Neuronal stem cell (in vitro differentiated cells): ENCODE data around the gene SPSB1.

Experiments used
- DNase-seq: peaks from one replicate; pipeline ENCODE4 v3.0.0-alpha.2; 2013; ENCODE audit warnings: low spot score
- H2AFZ ChIP-seq: one replicate; pipeline ENCODE4 v1.6.1; 2013; ENCODE audit warnings: mild to moderate bottlenecking, low read length, inconsistent platforms
- H2AK5ac ChIP-seq: 2 replicates; pipeline ENCODE4 v1.6.1; 2013; ENCODE audit warnings: low read depth, mild to moderate bottlenecking, inconsistent platforms, low read length, moderate library complexity, mixed read lengths
- H2BK120ac ChIP-seq: 2 replicates; pipeline ENCODE4 v1.6.1; 2013; ENCODE audit warnings: low read depth, mild to moderate bottlenecking, inconsistent platforms, low read length, moderate library complexity, mixed read lengths
- H2BK12ac ChIP-seq: one replicate; pipeline ENCODE4 v1.6.1; 2013; ENCODE audit warnings: low read length, inconsistent platforms
- H2BK15ac ChIP-seq: 2 replicates; pipeline ENCODE4 v1.6.1; 2013; ENCODE audit warnings: mild to moderate bottlenecking, low read length, inconsistent platforms, mixed read lengths
- H2BK5ac ChIP-seq: one replicate; pipeline ENCODE4 v1.6.1; 2013; ENCODE audit warnings: inconsistent platforms, mild to moderate bottlenecking, low read length, moderate library complexity
- H3K14ac ChIP-seq: one replicate; pipeline ENCODE4 v1.6.1; 2013; ENCODE audit warnings: low read length, inconsistent platforms
- H3K18ac ChIP-seq: 2 replicates; pipeline ENCODE4 v1.6.1; 2013; ENCODE audit warnings: low read length, inconsistent platforms
- H3K23ac ChIP-seq: 2 replicates; pipeline ENCODE4 v1.6.1; 2013; ENCODE audit warnings: low read depth, mild to moderate bottlenecking, mixed read lengths, low read length, inconsistent platforms; ENCODE audit not compliant: poor library complexity
- H3K27ac ChIP-seq: replicated peaks from 3 replicates; pipeline ENCODE4 v1.5.1; 2013; ENCODE audit warnings: low read length, inconsistent platforms
- H3K27me3 ChIP-seq, 3 experiments: 2 replicates each; pipeline ENCODE4 v1.6.1; 2013; ENCODE audit warnings: low read length in 3 of 3, mild to moderate bottlenecking in 2 of 3, inconsistent platforms in 1 of 3, low read depth in 1 of 3, mixed read lengths in 1 of 3, moderate library complexity in 1 of 3; ENCODE audit not compliant: control insufficient read depth in 3 of 3, insufficient read depth in 3 of 3
- H3K36me3 ChIP-seq, 2 donors: replicated peaks in 1 of 2; 2 replicates each; pipeline ENCODE4 v1.6.1; 2013; ENCODE audit warnings: low read length in 2 of 2; ENCODE audit not compliant: control insufficient read depth in 2 of 2, insufficient read depth in 2 of 2
- H3K4ac ChIP-seq: 2 replicates; pipeline ENCODE4 v1.6.1; 2013; ENCODE audit warnings: inconsistent platforms, mild to moderate bottlenecking, low read length, moderate library complexity
- H3K4me1 ChIP-seq, 2 donors: 1 replicate in 1 of 2; 2 replicates in 1 of 2; pipeline ENCODE4 v1.6.1; 2013; ENCODE audit warnings: low read length in 2 of 2, low read depth in 1 of 2; ENCODE audit not compliant: control insufficient read depth in 2 of 2, insufficient read depth in 1 of 2
- H3K4me2 ChIP-seq: one replicate; pipeline ENCODE4 v1.6.1; 2013; ENCODE audit warnings: mild to moderate bottlenecking, low read length, inconsistent platforms; ENCODE audit not compliant: insufficient read depth, poor library complexity, severe bottlenecking
- H3K4me3 ChIP-seq, 2 donors: 2 replicates each; pipeline ENCODE4 v1.5.1; 2013; ENCODE audit warnings: low read length in 2 of 2, mild to moderate bottlenecking in 2 of 2, inconsistent platforms in 1 of 2, moderate library complexity in 1 of 2
- H3K79me1 ChIP-seq: one replicate; pipeline ENCODE4 v1.6.1; 2013; ENCODE audit warnings: low read depth, mild to moderate bottlenecking, inconsistent platforms, low read length, moderate library complexity
- H3K9ac ChIP-seq: one replicate; pipeline ENCODE4 v1.6.1; 2013; ENCODE audit warnings: mild to moderate bottlenecking, low read depth, low read length, inconsistent platforms; ENCODE audit not compliant: poor library complexity
- H3K9me3 ChIP-seq, 2 donors: replicated peaks in 1 of 2; 2 replicates each; pipeline versions ENCODE3 to v1.6.1; 2013; ENCODE audit warnings: low read length in 2 of 2, mild to moderate bottlenecking in 2 of 2, inconsistent platforms in 1 of 2, low read depth in 1 of 2, mixed read lengths in 1 of 2, moderate library complexity in 1 of 2; ENCODE audit not compliant: control insufficient read depth in 2 of 2, insufficient read depth in 1 of 2
- H4K8ac ChIP-seq: one replicate; pipeline ENCODE4 v1.6.1; 2013; ENCODE audit warnings: low read depth, mild to moderate bottlenecking, inconsistent platforms, low read length, moderate library complexity
- H4K91ac ChIP-seq: one replicate; pipeline ENCODE4 v1.6.1; 2013; ENCODE audit warnings: low read length, low read depth, mild to moderate bottlenecking, inconsistent platforms; ENCODE audit not compliant: poor library complexity
- WGBS, 2 donors: extraction: QIAGEN DNeasy Blood & Tissue Kit; methylation state at CpG; one replicate each; pipeline ENCODE4 v1.1.7; 2013; ENCODE audit warnings: missing lambda C conversion rate in 2 of 2, mixed read lengths in 1 of 2; ENCODE audit not compliant: insufficient read length in 2 of 2, insufficient replicate concordance in 1 of 2; ENCODE audit errors: extremely low coverage in 2 of 2; 5-methylcytosine and 5-hydroxymethylcytosine counted together

Gene SPSB1

DNA sequence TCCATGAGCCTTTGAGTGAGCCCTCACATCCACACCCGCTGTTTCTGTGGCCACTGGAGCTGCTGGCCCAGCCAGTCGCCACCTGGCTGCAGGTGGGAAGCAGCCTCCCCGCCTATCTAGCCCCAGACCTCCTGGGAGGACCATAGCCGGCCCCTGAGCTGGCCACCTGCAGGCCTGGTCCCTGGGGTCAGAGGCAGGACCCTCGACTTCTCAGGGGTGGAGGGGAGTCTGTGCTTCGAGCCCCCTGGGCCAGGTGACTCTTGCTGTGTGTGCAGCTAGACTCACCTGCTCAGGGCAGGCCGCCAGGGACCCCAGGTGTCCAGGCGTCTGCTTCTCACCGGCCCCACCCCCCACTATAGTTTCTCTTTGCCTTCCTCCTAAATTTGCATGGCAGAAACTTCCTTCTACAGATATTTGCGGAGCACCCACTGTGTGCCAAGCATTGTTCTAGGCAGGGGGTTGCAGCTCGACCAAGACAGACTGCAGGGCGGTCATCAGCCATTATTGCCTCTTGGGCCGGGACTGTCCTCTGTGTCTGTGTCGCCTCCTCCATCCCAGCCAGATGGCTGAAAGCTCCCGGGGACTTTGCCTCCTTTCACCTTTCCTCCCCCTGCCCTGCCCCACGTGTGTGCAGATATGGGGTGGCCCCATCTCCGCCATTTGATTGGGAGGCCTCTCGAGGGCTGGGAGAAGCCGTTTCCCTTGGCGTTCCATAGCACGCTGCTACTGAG lies 27.3 kb downstream of the SPSB1 start:
- peak overlapping the region; percentile 52 for H3K18ac ChIP-seq
- peak overlapping the region; percentile 3 for H2AFZ ChIP-seq
- no peak overlapping the region for H2BK12ac ChIP-seq
- H4K91ac ChIP-seq = no peak overlapping the region
- H3K4me1 ChIP-seq = peaks cover 3 to 23% of the 10 kb centered on the region in 2 donors
- H4K8ac ChIP-seq = no peak overlapping the region
- no peak overlapping the region for H3K27ac ChIP-seq
- peak overlapping the region; percentile 13 for H3K4me2 ChIP-seq
- WGBS, 2 donors = no CpG with 5 or more reads among the region's 21 CpGs
- H3K79me1 ChIP-seq = no peaks in the 10 kb centered on the region
- H3K9me3 ChIP-seq = no peaks in the 10 kb centered on the region
- H2BK15ac ChIP-seq = no peak overlapping the region
- DNase-seq = no peak
- no peak overlapping the region for H3K4ac ChIP-seq
- H2BK120ac ChIP-seq = peak overlapping the region; percentile 39
- H3K9ac ChIP-seq = peak overlapping the region; percentile 63
- no peak overlapping the region for H3K23ac ChIP-seq
- peak overlapping the region; percentile 59 for H3K14ac ChIP-seq
- peak overlapping the region; percentile 20 for H2AK5ac ChIP-seq
- no peaks in the 10 kb centered on the region for H3K36me3 ChIP-seq
- no peak overlapping the region for H3K4me3 ChIP-seq
- peaks cover 0 to 66% (median 0%) of the 10 kb centered on the region in 3 experiments for H3K27me3 ChIP-seq
- H2BK5ac ChIP-seq = no peak overlapping the region

DNA sequence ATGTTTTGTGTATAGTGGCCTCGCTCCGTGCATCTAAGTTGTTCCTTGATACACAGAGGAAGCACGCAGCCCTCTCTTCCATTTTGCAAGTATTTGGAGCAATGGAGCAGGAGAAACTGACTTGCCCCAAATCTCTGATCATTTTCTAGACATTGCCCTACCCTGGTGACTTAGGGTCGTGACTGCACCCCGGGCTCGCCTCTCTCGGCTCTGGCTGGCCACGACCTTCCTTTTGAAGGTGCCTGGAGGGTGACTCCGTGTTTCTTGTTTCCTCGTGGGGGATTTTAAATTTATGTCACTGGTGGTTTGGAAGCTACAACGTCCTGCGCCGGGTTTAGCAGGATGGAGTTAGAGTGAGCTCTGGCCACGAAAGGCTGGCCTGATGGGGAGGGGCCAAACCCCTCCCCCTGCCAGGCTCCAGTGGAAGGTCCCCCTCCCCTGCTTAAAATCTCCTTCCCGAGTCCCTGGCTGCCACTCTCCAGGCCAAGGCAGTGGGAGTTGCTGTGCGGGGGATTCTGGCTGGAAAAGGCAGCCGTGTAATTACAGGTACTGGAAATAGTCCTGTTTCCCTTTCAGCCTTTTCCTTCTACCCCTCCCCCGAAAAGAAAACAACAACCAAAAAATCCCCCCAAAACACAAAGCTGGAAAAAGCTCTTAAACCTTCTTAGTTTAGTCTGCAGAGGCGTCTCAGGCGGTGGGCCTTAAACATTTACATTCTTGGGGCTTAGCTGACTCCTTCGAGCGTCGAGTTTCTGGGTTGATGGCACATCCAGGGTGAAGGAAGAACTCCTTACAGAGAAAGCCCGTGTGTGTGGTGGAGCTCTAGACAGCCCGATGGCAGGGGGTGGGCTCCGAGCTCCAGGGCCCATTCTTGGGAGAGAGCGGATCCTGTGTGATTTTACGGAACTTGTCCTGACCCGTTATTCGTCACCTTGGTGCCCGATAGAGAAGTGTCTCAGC lies 28.1 kb downstream of the SPSB1 start:
- no peak overlapping the region for H2BK12ac ChIP-seq
- no peak overlapping the region for H3K23ac ChIP-seq
- H3K18ac ChIP-seq = peak overlapping the region; percentile 92
- WGBS, 2 donors = no CpG with 5 or more reads among the region's 31 CpGs
- no peak overlapping the region for H4K91ac ChIP-seq
- H2BK5ac ChIP-seq = no peak overlapping the region
- H3K4me2 ChIP-seq = peak overlapping the region; percentile 13
- H3K14ac ChIP-seq = no peak overlapping the region
- H3K9ac ChIP-seq = peak overlapping the region; percentile 63
- no peak overlapping the region for H3K4ac ChIP-seq
- no peak overlapping the region for H4K8ac ChIP-seq
- H2AFZ ChIP-seq = peak overlapping the region; percentile 3
- DNase-seq = no peak
- peaks cover 0 to 67% (median 0%) of the 10 kb centered on the region in 3 experiments for H3K27me3 ChIP-seq
- no peaks in the 10 kb centered on the region for H3K79me1 ChIP-seq
- H2BK120ac ChIP-seq = no peak overlapping the region
- no peaks in the 10 kb centered on the region for H3K36me3 ChIP-seq
- no peak overlapping the region for H3K4me3 ChIP-seq
- no peak overlapping the region for H3K27ac ChIP-seq
- H3K4me1 ChIP-seq = peaks cover 3 to 23% of the 10 kb centered on the region in 2 donors
- H2AK5ac ChIP-seq = peak overlapping the region; percentile 32
- no peak overlapping the region for H2BK15ac ChIP-seq
- no peaks in the 10 kb centered on the region for H3K9me3 ChIP-seq

DNA sequence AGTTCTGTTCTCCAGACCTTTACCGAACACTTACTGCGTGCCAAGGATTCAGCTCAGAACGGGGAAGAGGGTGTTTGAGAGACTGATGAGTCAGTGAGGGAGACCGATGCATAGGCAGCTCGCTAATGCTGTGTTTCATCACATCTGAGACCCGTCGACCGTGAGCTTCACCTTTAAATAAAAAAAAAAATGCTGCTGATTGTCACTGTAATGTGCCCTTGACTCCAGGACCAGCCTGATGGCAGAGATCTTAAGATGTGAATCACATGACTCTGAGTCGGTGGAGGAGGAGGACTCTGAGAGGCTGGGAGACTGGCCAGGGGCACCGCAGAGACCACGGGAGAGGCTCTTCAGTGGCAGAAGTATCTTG lies 28.8 kb downstream of the SPSB1 start:
- no peak overlapping the region for H3K18ac ChIP-seq
- H4K8ac ChIP-seq = no peak overlapping the region
- H4K91ac ChIP-seq = no peak overlapping the region
- no peak overlapping the region for H2AFZ ChIP-seq
- H3K4me2 ChIP-seq = no peak overlapping the region
- H3K9me3 ChIP-seq = no peaks in the 10 kb centered on the region
- H3K4me1 ChIP-seq = peaks cover 3 to 25% of the 10 kb centered on the region in 2 donors
- no peak overlapping the region for H2BK120ac ChIP-seq
- no CpG with 5 or more reads among the region's 11 CpGs for WGBS, 2 donors
- no peak overlapping the region for H2BK5ac ChIP-seq
- no peak overlapping the region for H3K4me3 ChIP-seq
- no peaks in the 10 kb centered on the region for H3K36me3 ChIP-seq
- no peak overlapping the region for H2BK12ac ChIP-seq
- peaks cover 0 to 74% (median 0%) of the 10 kb centered on the region in 3 experiments for H3K27me3 ChIP-seq
- H3K4ac ChIP-seq = no peak overlapping the region
- no peak for DNase-seq
- no peaks in the 10 kb centered on the region for H3K79me1 ChIP-seq
- H2BK15ac ChIP-seq = no peak overlapping the region
- no peak overlapping the region for H3K14ac ChIP-seq
- H2AK5ac ChIP-seq = no peak overlapping the region
- H3K27ac ChIP-seq = no peak overlapping the region
- H3K9ac ChIP-seq = no peak overlapping the region
- no peak overlapping the region for H3K23ac ChIP-seq
